GM19035 (cell line): ENCODE data around the gene RAD51AP1.

Experiments
- ATAC-seq: cut with Tn5 transposase; IDR thresholded peaks from one replicate; pipeline ENCODE4 v1.9.1; 2021; ENCODE audit not compliant: unreplicated experiment

RAD51AP1 gene

GRCh38 chr12:4545195-4545594 is 6.5 kb downstream of the RAD51AP1 start:
- no peak for ATAC-seq

GRCh38 chr12:4552191-4552590 is 13.5 kb downstream of the RAD51AP1 start:
- no peak for ATAC-seq

- ATAC-seq: no peak
Measured at GRCh38 chr12:4553943-4554342, 15.3 kb downstream of the RAD51AP1 start.

GRCh38 chr12:4555804-4556203 is 17.1 kb downstream of the RAD51AP1 start:
- no peak for ATAC-seq

GRCh38 chr12:4556735-4557530 is 18.2 kb downstream of the RAD51AP1 start:
- no peak for ATAC-seq

- ATAC-seq: no peak
Measured at GRCh38 chr12:4557586-4557985, 18.9 kb downstream of the RAD51AP1 start.

GRCh38 chr12:4558171-4558570 is 19.5 kb downstream of the RAD51AP1 start:
- ATAC-seq: no peak

- no peak for ATAC-seq
Measured at GRCh38 chr12:4562034-4562657, 23.5 kb downstream of the RAD51AP1 start, which contains the start of gene DYRK4. DYRK4 (plus strand) TSS chr12:4562208; CDS start chr12:4562246, 38 bp downstream.

- ATAC-seq: no peak
Measured at GRCh38 chr12:4563336-4563735, 24.6 kb downstream of the RAD51AP1 start.

GRCh38 chr12:4564818-4565217 is 26.1 kb downstream of the RAD51AP1 start:
- no peak for ATAC-seq

GRCh38 chr12:4566474-4566873 is 27.8 kb downstream of the RAD51AP1 start:
- ATAC-seq: no peak

- ATAC-seq: peak; percentile 48
Measured at GRCh38 chr12:4567073-4567881, 28.6 kb downstream of the RAD51AP1 start.

GRCh38 chr12:4569261-4569660 is 30.6 kb downstream of the RAD51AP1 start:
- no peak for ATAC-seq

GRCh38 chr12:4572680-4573079 is 34.0 kb downstream of the RAD51AP1 start:
- ATAC-seq: no peak

- no peak for ATAC-seq
Measured at GRCh38 chr12:4579305-4580102, 40.8 kb downstream of the RAD51AP1 start.

GRCh38 chr12:4580281-4580688 is 41.6 kb downstream of the RAD51AP1 start:
- no peak for ATAC-seq

- ATAC-seq: no peak
Measured at GRCh38 chr12:4584281-4584680, 45.6 kb downstream of the RAD51AP1 start.

GRCh38 chr12:4584896-4585295 is 46.2 kb downstream of the RAD51AP1 start:
- ATAC-seq: no peak

GRCh38 chr12:4586500-4586899 is 47.8 kb downstream of the RAD51AP1 start:
- no peak for ATAC-seq

- ATAC-seq: no peak
Measured at GRCh38 chr12:4587108-4587507, 48.4 kb downstream of the RAD51AP1 start.

- ATAC-seq: no peak
Measured at GRCh38 chr12:4588916-4589315, 50.2 kb downstream of the RAD51AP1 start.
